ENCODE measurements around the gene KDF1. TPM values are rescaled to one million over a fixed set of nuclear protein-coding genes. Genes with fewer than 3 reads are reported as not detected.

KDF1 gene
- total and polyA plus RNA-seq, 2 of the 13 experiments (the other 11 are each of a cell fraction or from before 2014, with no cell fraction given) = 1.9 to 4.9 TPM

- H3K79me2 ChIP-seq (ENCODE audit: insufficient read depth, low read length) = no peaks in the 10 kb centered on the region
- ATAC-seq (no peak), DNase-seq (ENCODE audit: low spot score) (no peak), FAIRE-seq (no peak)
- no peaks in the 10 kb centered on the region for H3K9me3 ChIP-seq (ENCODE audit: low read length)
- no peaks in the 10 kb centered on the region; a peak in 1 of 5 replicates for H3K36me3 ChIP-seq (replicated peaks in 1 of 2; ENCODE audit: control insufficient read depth in 1 of 2, insufficient read depth in 2 of 2, low read length in 2 of 2)
- peaks cover 32% of the 10 kb centered on the region for H3K4me1 ChIP-seq (ENCODE audit: insufficient read depth, low read length)
- intact Hi-C loops (cut with micrococcal nuclease; ENCODE audit: unreplicated experiment) = no loop called here
- no peak overlapping the region for H3K4me3 ChIP-seq (replicated peaks in 1 of 3; ENCODE audit: insufficient read depth in 1 of 3, low read depth in 2 of 3, low read length in 3 of 3)
- TF ChIP-seq ZNF451 (CRISPR knock-in tag; IDR thresholded peaks at IDR 0.05) = no peak
- no peak for TF ChIP-seq HIVEP1 (CRISPR knock-in tag; IDR thresholded peaks at IDR 0.05)
- TF ChIP-seq FLYWCH1 (CRISPR knock-in tag; IDR thresholded peaks at IDR 0.05) = no peak
- TF ChIP-seq, protein P1, sequence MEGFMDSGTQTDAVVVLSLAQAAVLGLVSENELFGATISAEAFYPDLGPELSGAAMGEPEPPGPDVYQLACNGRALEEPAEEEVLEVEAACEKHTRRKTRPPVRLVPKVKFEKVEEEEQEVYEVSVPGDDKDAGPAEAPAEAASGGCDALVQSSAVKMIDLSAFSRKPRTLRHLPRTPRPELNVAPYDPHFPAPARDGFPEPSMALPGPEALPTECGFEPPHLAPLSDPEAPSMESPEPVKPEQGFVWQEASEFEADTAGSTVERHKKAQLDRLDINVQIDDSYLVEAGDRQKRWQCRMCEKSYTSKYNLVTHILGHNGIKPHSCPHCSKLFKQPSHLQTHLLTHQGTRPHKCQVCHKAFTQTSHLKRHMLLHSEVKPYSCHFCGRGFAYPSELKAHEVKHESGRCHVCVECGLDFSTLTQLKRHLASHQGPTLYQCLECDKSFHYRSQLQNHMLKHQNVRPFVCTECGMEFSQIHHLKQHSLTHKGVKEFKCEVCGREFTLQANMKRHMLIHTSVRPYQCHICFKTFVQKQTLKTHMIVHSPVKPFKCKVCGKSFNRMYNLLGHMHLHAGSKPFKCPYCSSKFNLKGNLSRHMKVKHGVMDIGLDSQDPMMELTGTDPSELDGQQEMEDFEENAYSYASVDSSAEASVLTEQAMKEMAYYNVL (CRISPR knock-in tag; IDR thresholded peaks at IDR 0.05; ENCODE audit: borderline replicate concordance) = no peak
- TF ChIP-seq, protein P2, sequence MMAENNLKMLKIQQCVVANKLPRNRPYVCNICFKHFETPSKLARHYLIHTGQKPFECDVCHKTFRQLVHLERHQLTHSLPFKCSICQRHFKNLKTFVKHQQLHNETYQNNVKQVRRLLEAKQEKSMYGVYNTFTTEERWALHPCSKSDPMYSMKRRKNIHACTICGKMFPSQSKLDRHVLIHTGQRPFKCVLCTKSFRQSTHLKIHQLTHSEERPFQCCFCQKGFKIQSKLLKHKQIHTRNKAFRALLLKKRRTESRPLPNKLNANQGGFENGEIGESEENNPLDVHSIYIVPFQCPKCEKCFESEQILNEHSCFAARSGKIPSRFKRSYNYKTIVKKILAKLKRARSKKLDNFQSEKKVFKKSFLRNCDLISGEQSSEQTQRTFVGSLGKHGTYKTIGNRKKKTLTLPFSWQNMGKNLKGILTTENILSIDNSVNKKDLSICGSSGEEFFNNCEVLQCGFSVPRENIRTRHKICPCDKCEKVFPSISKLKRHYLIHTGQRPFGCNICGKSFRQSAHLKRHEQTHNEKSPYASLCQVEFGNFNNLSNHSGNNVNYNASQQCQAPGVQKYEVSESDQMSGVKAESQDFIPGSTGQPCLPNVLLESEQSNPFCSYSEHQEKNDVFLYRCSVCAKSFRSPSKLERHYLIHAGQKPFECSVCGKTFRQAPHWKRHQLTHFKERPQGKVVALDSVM (CRISPR knock-in tag; IDR thresholded peaks at IDR 0.05) = no peak
- no peak for TF ChIP-seq MXD1 (CRISPR knock-in tag; IDR thresholded peaks at IDR 0.05)
- H3K27me3 ChIP-seq (ENCODE audit: control insufficient read depth in 1 of 2, insufficient read depth in 2 of 2, low read length in 2 of 2) = no peaks in the 10 kb centered on the region; a peak in 1 of 5 replicates
- POLR2A ChIA-PET = interaction anchor here (2.3 kb wide), 1 partner anchor 43 kb away, joined by 7 read pairs; the partner anchor contains the start of gene NR0B2
- no peak overlapping the region for H2AFZ ChIP-seq (ENCODE audit: low read length)
- H4K20me1 ChIP-seq (ENCODE audit: insufficient read depth, low read length) = no peaks in the 10 kb centered on the region
- no peak overlapping the region for H3K27ac ChIP-seq (ENCODE audit: extremely low read length, insufficient read depth, low read length)
- no TSS peak for BruUV-seq (replicated peaks)
- CTCF ChIA-PET (ENCODE audit: low intra/inter-chr PET ratio, low total read pairs) = no interaction called here
- no peak overlapping the region for H3K4me2 ChIP-seq (ENCODE audit: low read depth, low read length)
- in situ Hi-C loops (cut with HindIII; ENCODE audit: extremely low pct_ligation_motif_present, low pct_unique_long_range_greater_than_20kb) = no loop called here
- no peak overlapping the region for H3K9ac ChIP-seq (ENCODE audit: insufficient read depth, low read depth, low read length)
- WGBS (ENCODE audit: low lambda C conversion rate) = 87% methylated on average over 3 of the region's 3 CpGs
Observed at GRCh38 chr1:26956321-26956720, 3.9 kb downstream of the KDF1 start.
